C4-2B (cell line): ENCODE results near the gene SVOP.

Source experiments
- ZFX ChIP-seq: fragments of 450-650 bp; IDR thresholded peaks from 2 replicates; pipeline ENCODE4 v1.6.1; 2017
- TF ChIP-seq, protein P1 (sequence below): fragments of 450-650 bp; conservative IDR thresholded peaks from 2 replicates; pipeline ENCODE4 v1.5.1; 2017; ENCODE audit warnings: mild to moderate bottlenecking

DNA sequence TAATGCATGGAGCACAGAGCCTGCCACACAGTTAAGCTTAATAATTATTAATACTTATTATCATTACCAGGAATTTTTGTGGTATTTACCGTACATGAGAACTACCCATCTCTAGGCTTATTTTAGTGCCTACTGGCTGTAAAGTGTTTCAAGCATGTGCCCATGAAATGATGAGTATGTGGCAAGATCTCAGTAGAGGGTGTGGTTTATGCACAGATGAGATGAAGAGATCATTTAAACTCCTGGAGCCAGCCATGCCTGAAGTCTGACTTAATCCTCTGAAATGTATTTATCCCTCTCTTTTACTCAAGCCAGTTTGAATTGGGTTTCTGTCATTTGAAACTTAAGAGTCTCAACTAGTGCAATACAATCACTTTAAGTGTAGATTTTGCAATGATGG, 80.7 kb downstream of the SVOP start:
- TF ChIP-seq, protein P1, sequence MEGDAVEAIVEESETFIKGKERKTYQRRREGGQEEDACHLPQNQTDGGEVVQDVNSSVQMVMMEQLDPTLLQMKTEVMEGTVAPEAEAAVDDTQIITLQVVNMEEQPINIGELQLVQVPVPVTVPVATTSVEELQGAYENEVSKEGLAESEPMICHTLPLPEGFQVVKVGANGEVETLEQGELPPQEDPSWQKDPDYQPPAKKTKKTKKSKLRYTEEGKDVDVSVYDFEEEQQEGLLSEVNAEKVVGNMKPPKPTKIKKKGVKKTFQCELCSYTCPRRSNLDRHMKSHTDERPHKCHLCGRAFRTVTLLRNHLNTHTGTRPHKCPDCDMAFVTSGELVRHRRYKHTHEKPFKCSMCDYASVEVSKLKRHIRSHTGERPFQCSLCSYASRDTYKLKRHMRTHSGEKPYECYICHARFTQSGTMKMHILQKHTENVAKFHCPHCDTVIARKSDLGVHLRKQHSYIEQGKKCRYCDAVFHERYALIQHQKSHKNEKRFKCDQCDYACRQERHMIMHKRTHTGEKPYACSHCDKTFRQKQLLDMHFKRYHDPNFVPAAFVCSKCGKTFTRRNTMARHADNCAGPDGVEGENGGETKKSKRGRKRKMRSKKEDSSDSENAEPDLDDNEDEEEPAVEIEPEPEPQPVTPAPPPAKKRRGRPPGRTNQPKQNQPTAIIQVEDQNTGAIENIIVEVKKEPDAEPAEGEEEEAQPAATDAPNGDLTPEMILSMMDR, result no peak
- TF ChIP-seq ZFX, result no peak
